HG02571 (cell line): ENCODE results near the gene ABCB9.

Source experiments
- ATAC-seq: cut with Tn5 transposase; IDR thresholded peaks from one replicate; pipeline ENCODE4 v1.9.1; 2021; ENCODE audit warnings: mild to moderate bottlenecking, moderate library complexity; ENCODE audit not compliant: unreplicated experiment

The ABCB9 gene

GRCh38 chr12:122995503-122996187 lies 29.4 kb upstream of the ABCB9 start:
- no peak for ATAC-seq

GRCh38 chr12:122994781-122995502 lies 28.7 kb upstream of the ABCB9 start:
- no peak for ATAC-seq

- ATAC-seq: no peak
These were observed 27.9 kb upstream of the ABCB9 start for GRCh38 chr12:122994140-122994675.

- ATAC-seq: no peak
These were observed 26.1 kb upstream of the ABCB9 start for GRCh38 chr12:122992386-122992785.

- no peak for ATAC-seq
These were observed 25.5 kb upstream of the ABCB9 start for GRCh38 chr12:122991623-122992275.

- no peak for ATAC-seq
These were observed 24.8 kb upstream of the ABCB9 start for GRCh38 chr12:122990961-122991622.

- no peak for ATAC-seq
These were observed 24.3 kb upstream of the ABCB9 start for GRCh38 chr12:122990561-122990960.

- ATAC-seq: no peak
These were observed 23.7 kb upstream of the ABCB9 start for GRCh38 chr12:122989874-122990419.

GRCh38 chr12:122989225-122989839 lies 23.1 kb upstream of the ABCB9 start:
- ATAC-seq: no peak

GRCh38 chr12:122988612-122989212 lies 22.4 kb upstream of the ABCB9 start:
- no peak for ATAC-seq

GRCh38 chr12:122988036-122988435 lies 21.8 kb upstream of the ABCB9 start:
- no peak for ATAC-seq

GRCh38 chr12:122987086-122987951 lies 21.1 kb upstream of the ABCB9 start:
- no peak for ATAC-seq

- no peak for ATAC-seq
These were observed 20.1 kb upstream of the ABCB9 start for GRCh38 chr12:122986258-122986871.

- no peak for ATAC-seq
These were observed 19.3 kb upstream of the ABCB9 start for GRCh38 chr12:122985338-122986257.

GRCh38 chr12:122984612-122985337 lies 18.5 kb upstream of the ABCB9 start:
- ATAC-seq: no peak

GRCh38 chr12:122983789-122984515 lies 17.7 kb upstream of the ABCB9 start:
- ATAC-seq: no peak
